Stomach (tissue), 9 donors: ENCODE measurements around the gene TADA2B. TPM values are rescaled to one million over a fixed set of nuclear protein-coding genes. Genes with fewer than 3 reads are reported as not detected.

Experiments
- DNase-seq, 2 donors: peaks; one replicate each; pipeline versions ENCODE4 v3.0.0 to v3.0.0-alpha.2; 2013 to 2019
- H3K27ac ChIP-seq, 5 donors: fragments of 200-600 bp in 4 of 5; sonication (generic) in 4 of 5; one replicate each; pipeline ENCODE4 v1.5.1; 2013 to 2019; ENCODE audit warnings: mild to moderate bottlenecking in 1 of 5, moderate library complexity in 1 of 5
- H3K27me3 ChIP-seq, 3 donors: fragments of 200-600 bp; sonication (generic); one replicate each; pipeline ENCODE4 v1.5.1; 2017 to 2019; ENCODE audit warnings: mixed run types in 1 of 3
- H3K36me3 ChIP-seq, 4 donors: fragments of 200-600 bp; sonication (generic); 1 replicate in 3 of 4; 2 replicates in 1 of 4; pipeline ENCODE4 v1.5.1; 2016 to 2019
- H3K4me1 ChIP-seq, 4 donors: fragments of 200-600 bp; sonication (generic); one replicate each; pipeline ENCODE4 v1.5.1; 2016 to 2019
- H3K4me3 ChIP-seq, 4 donors: fragments of 200-600 bp; sonication (generic) in 3 of 4; one replicate each; pipeline ENCODE4 v1.5.1; 2016 to 2019; ENCODE audit warnings: mild to moderate bottlenecking in 1 of 4
- H3K9me3 ChIP-seq, 4 donors: fragments of 200-600 bp; sonication (generic); one replicate each; pipeline ENCODE4 v1.5.1; 2016 to 2019
- CTCF ChIP-seq, 7 experiments: fragments of 450-650 bp in 4 of 7; fragments of 200-600 bp in 3 of 7; sonication (generic) in 3 of 7; IDR thresholded peaks; one replicate each; pipeline ENCODE4 v1.5.1; 2016 to 2019; ENCODE audit warnings: antibody characterized with exemption in 7 of 7, control low read depth in 2 of 7, mild to moderate bottlenecking in 1 of 7
- EP300 ChIP-seq: sonication (generic); formaldehyde crosslinking; IDR thresholded peaks from one replicate; pipeline ENCODE4 v1.6.1; 2017; ENCODE audit warnings: antibody characterized with exemption
- POLR2A ChIP-seq, 4 donors: fragments of 450-650 bp; IDR thresholded peaks; one replicate each; pipeline ENCODE4 v1.6.1; 2016; ENCODE audit warnings: antibody characterized with exemption in 4 of 4, control low read depth in 2 of 4, mild to moderate bottlenecking in 1 of 4, moderate library complexity in 1 of 4
- POLR2AphosphoS5 ChIP-seq, 3 donors: sonication (generic); formaldehyde crosslinking; IDR thresholded peaks; one replicate each; pipeline ENCODE4 v1.6.1; 2016; ENCODE audit warnings: antibody characterized with exemption in 3 of 3
- WGBS, 5 donors: extraction: QIAGEN DNeasy Blood & Tissue Kit in 3 of 5; methylation state at CpG; one replicate each; pipeline versions ENCODE4 v1.1.5 to v1.1.7; 2013 to 2018; 5-methylcytosine and 5-hydroxymethylcytosine counted together
- intact Hi-C: fragments of 100-400 bp; cut with DNase I; formaldehyde crosslinking; loops from one replicate; pipeline ENCODE4 v1.15.1; 2023; ENCODE audit warnings: low total_unique reads
- polyA plus RNA-seq, 3 donors: library from polyadenylated mRNA; stranded (reverse); fragments of 200-250 nt; gene quantifications; one replicate each; pipeline ENCODE4 v1.2.3, GENCODE V29; 2013
- total RNA-seq, 5 donors: library from RNA; depleted of rRNA; stranded (reverse); fragments of >200 nt; gene quantifications; one replicate each; pipeline versions ENCODE4 v1.1.0 to v1.2.3, GENCODE V29; 2014 to 2016
- donor health status: healthy with polysubstance abuse.
- donor health status: Bipolar disorder and iron deficiency.
- donor health status: healthy.

TADA2B gene
- total and polyA plus RNA-seq, 8 donors: 1.2 to 73.7 (median 16.1) TPM

- intact Hi-C loops: no loop called here
- TF ChIP-seq EP300 (no peak), POLR2A (IDR thresholded peaks at IDR 0.05) (no peak), POLR2AphosphoS5 (IDR thresholded peaks at IDR 0.05) (no peak), CTCF (IDR thresholded peaks at IDR 0.05) (no peak)
- no peaks in the 10 kb centered on the region for H3K9me3 ChIP-seq
- no peak overlapping the region for H3K27ac ChIP-seq
- H3K4me1 ChIP-seq: peaks cover 0 to 8% (median 0%) of the 10 kb centered on the region in 4 donors
- H3K36me3 ChIP-seq: peaks cover 52 to 100% (median 98%) of the 10 kb centered on the region in 4 donors
- WGBS, 5 donors: 80 to 84% (median 84%) methylated on average over 8 of the region's 8 CpGs
- no peaks in the 10 kb centered on the region for H3K27me3 ChIP-seq
- DNase-seq: no peak
- H3K4me3 ChIP-seq: no peak overlapping the region
Measured at GRCh38 chr4:7003879-7004240, 39.3 kb upstream of the TADA2B start.

- peaks cover 51 to 100% (median 98%) of the 10 kb centered on the region in 4 donors for H3K36me3 ChIP-seq
- no peak for DNase-seq
- H3K27me3 ChIP-seq: no peaks in the 10 kb centered on the region
- 87 to 94% (median 88%) methylated on average over 4 of the region's 4 CpGs for WGBS, 5 donors
- H3K9me3 ChIP-seq: no peaks in the 10 kb centered on the region
- TF ChIP-seq EP300: no peak
- no peak for TF ChIP-seq POLR2A (IDR thresholded peaks at IDR 0.05)
- TF ChIP-seq POLR2AphosphoS5 (IDR thresholded peaks at IDR 0.05): no peak
- H3K4me1 ChIP-seq: peaks cover 0 to 5% (median 0%) of the 10 kb centered on the region in 4 donors
- no peak overlapping the region for H3K4me3 ChIP-seq
- intact Hi-C loops: no loop called here
- H3K27ac ChIP-seq: no peak overlapping the region
Measured at GRCh38 chr4:7004331-7004730, 38.8 kb upstream of the TADA2B start.

DNA sequence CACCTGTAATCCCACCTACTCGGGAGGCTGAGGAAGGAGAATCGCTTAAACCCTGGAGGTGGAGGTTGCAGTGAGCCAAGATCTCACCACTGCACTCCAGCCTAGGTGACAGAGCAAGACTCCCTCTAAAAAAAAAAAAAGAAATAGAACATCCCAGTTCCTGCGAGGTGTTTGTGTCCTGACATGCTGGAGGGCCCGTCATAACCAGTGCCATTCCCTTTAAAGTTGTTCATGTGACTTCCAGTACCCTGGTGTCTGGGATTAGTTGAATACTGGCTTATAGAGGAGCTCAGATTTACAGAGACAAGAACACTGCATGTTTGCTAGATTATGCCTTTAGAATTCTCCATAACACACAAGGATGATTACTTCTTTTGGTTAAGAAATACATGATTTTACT, 37.6 kb upstream of the TADA2B start:
- Histone ChIP-seq H3K4me1 (no peaks in the 10 kb centered on the region), H3K9me3 (no peaks in the 10 kb centered on the region), H3K27ac (no peak overlapping the region), H3K4me3 (no peak overlapping the region), H3K27me3 (no peaks in the 10 kb centered on the region), H3K36me3 (peaks cover 43 to 100% (median 98%) of the 10 kb centered on the region in 4 donors)
- no peak for DNase-seq
- TF ChIP-seq CTCF (IDR thresholded peaks at IDR 0.05) (no peak), POLR2AphosphoS5 (IDR thresholded peaks at IDR 0.05) (no peak), POLR2A (IDR thresholded peaks at IDR 0.05) (no peak), EP300 (no peak)
- intact Hi-C loops: no loop called here
- 80 to 94% (median 90%) methylated on average over 4 of the region's 4 CpGs for WGBS, 5 donors

DNA sequence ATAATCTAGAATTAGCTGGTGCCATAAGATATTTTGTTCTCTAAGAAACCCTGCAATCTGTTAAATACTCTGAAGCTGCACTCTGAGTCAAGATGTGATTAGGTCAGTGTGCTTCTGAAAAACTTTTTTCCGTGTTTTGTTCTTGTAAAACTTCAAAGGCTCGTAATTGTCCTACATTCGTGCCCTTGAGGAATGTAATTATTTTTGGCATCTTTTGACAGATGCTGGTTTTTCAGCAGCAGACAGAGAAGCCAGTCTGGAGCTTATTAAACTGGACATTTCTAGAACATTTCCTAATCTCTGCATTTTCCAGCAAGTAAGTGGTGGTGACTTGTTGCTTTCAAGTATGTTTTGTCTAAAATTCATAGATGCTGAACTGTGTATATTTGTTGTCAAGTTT, 36.8 kb upstream of the TADA2B start:
- no peak overlapping the region for H3K27ac ChIP-seq
- peaks cover 43 to 100% (median 98%) of the 10 kb centered on the region in 4 donors for H3K36me3 ChIP-seq
- no peaks in the 10 kb centered on the region for H3K9me3 ChIP-seq
- no peaks in the 10 kb centered on the region for H3K4me1 ChIP-seq
- DNase-seq: no peak
- 75 to 88% (median 82%) methylated on average over 3 of the region's 3 CpGs for WGBS, 5 donors
- no peak for TF ChIP-seq EP300
- TF ChIP-seq POLR2AphosphoS5 (IDR thresholded peaks at IDR 0.05): no peak
- no peak for TF ChIP-seq CTCF (IDR thresholded peaks at IDR 0.05)
- no peak for TF ChIP-seq POLR2A (IDR thresholded peaks at IDR 0.05)
- intact Hi-C loops: no loop called here
- no peaks in the 10 kb centered on the region for H3K27me3 ChIP-seq
- no peak overlapping the region for H3K4me3 ChIP-seq

DNA sequence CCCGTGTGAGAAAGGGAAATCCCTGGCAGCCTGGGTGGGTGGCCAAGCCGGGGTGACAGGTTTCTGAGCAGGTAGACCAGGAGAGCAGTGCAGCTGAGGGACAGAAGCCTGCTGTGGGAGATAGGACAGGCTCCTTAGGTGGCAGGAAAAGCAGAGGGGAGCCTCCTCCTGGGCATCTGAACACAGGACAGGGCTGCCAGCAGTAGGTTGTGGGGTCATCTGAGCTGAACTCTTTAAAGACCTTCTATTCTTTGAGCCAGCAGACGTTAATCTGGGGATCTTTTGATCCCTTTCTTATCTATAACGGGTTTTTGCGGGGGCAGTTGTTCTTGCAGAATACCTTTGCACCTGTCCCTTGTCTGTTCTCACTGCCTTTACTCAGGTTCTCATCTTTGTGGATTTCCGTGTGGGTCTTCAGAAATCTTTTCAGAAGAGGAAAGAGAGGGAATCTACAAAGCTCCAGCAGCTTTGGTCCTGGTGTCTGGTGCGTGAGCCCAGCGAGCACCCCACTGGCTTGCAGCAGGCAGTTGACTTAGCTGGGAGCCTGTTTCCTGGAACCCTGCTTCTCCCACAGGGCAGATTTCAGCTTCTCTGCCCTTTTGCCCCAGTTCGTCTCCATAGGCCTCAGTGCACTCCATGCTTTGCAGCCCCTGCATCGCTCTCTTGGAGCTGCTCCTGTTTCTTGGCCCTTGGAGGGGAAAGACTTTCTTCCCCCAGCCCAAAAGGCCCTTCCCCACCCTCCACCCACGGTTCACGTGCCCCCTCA, 35.8 kb upstream of the TADA2B start:
- Histone ChIP-seq H3K27ac (no peak overlapping the region), H3K36me3 (peaks cover 45 to 100% (median 98%) of the 10 kb centered on the region in 4 donors)

More for the DNA sequence above, 35.8 kb upstream of the TADA2B start:
- TF ChIP-seq POLR2AphosphoS5 (IDR thresholded peaks at IDR 0.05) (no peak), POLR2A (IDR thresholded peaks at IDR 0.05) (no peak), EP300 (no peak), CTCF (IDR thresholded peaks at IDR 0.05) (no peak)
- H3K27me3 ChIP-seq: no peaks in the 10 kb centered on the region
- intact Hi-C loops: no loop called here
- WGBS, 5 donors: 78 to 86% (median 80%) methylated on average over 12 of the region's 12 CpGs
- no peaks in the 10 kb centered on the region for H3K4me1 ChIP-seq
- DNase-seq: no peak
- H3K9me3 ChIP-seq: no peaks in the 10 kb centered on the region
- H3K4me3 ChIP-seq: no peak overlapping the region
